Fibroblast of gingiva (primary cell): ENCODE results near the gene REV1.
A peak's percentile ranks its signal among the peaks of the same experiment; 100 is the strongest.
"Not testable (repeated sequence)": the region's sequence is repeated elsewhere in the genome, so short reads cannot be mapped to it uniquely, and the experiment has no call there.

Experiments
- DNase-seq: peaks from one replicate; pipeline ENCODE4 v3.0.0-alpha.2; 2011; ENCODE audit warnings: low read depth

The REV1 gene

DNA sequence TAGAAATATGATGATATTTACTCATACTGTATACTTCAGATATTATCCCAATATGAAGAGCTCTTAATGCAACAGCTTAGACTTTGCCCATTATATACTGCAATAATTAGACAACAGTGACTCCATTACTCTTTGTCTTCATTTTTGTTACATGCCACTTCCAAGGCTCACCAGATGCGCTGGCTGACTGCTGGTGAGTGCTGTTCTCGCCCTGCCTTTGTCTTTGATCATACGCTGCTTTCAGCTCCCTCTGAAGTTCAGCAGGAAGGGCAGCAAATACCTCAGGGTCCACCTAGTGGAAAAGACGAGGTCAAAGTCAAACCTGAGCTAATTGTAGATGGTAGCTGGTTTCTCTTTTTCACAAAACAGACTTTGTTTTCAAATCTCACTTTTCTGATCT lies 86.3 kb downstream of the REV1 start:
- DNase-seq = no peak

DNA sequence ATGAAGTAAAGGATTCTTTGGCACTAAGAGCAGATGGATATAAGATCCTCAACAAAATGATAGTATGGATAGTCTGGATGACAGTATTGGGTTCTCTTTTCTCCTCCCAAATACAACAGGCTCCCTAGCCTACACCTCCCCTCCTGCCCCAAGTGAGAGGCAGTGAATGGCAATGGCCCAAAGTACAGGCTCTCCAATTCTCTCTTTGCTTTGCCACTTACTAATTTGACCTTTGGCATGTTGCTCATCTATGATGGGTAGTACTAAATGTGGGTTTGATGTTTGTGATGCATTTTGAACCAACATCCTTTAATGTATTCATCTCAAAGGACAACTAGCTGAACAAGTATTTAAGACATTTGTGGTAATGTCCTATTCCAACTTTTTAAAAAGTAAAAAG lies 86.7 kb downstream of the REV1 start:
- DNase-seq = peak; percentile 15

DNA sequence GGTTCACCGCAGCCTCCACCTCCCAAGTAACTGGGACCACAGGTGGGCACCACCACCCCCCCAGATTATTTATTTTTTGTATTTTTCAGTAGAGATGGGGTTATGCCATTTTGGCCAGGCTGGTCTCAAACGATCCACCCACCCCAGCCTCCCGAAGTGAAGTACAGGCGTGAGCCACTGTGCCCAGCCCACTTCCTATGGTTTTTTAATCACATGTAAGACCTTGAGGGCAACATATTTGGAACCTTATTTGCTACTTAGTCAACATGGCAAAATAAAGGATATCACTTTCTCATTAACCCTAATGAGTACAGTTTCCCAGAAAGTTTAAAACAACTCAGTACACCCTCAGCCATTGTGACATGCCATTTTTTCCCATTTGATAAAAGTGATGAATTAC lies 88.0 kb downstream of the REV1 start:
- no peak for DNase-seq

DNA sequence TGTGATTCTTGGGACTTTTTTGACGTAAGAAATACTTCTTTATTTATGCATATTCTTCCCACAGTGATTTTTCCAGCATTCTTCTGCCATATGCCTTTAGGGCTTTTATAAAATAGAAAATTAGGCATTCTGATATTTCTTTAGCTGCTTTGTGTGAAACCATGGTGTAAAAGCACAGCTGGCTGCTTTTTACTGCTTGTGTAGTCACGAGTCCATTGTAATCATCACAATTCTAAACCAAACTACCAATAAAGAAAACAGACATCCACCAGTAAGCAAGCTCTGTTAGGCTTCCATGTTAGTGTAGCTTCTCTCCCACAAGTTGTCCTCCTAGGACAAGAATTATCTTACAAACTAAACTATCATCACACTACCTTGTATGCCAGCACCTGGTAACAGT lies 90.0 kb downstream of the REV1 start:
- no peak for DNase-seq

DNA sequence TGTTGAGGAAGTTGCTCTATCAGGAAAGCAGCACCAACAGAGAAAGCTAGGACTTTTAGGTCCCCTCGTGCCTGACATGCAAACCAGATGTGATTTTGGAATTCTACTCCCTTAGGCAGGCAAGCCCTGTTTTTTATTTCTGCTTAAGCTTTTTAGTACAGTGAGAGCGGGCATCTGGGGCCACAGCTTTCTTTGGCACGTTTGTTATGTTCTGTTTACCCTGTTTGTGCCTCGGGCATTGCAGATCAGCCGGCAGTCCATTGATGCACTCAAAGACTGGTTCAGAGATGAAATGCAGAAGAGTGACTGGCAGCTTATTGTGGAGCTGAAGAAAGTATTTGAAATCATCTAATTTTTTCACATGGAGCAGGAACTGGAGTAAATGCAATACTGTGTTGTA lies 90.8 kb downstream of the REV1 start:
- peak; percentile 70 for DNase-seq

DNA sequence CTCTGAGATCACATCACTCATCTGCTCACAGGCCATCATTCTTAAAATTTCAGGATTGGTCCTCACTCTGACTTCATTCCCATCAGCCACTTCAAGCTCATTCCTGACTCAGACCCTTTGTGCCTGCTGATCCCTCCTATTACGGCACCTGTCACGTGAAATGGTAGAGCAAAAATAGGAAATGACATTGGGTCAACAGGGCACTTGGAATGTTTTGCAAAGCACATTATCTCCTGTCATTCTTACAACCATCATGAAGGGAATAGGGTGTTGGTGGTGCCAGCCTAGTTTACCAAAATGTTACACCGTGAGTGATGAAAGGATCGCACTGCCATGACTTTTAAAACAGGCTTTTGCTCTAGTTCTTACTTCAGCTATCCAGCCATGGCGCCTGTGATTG lies 91.5 kb downstream of the REV1 start:
- no peak for DNase-seq

DNA sequence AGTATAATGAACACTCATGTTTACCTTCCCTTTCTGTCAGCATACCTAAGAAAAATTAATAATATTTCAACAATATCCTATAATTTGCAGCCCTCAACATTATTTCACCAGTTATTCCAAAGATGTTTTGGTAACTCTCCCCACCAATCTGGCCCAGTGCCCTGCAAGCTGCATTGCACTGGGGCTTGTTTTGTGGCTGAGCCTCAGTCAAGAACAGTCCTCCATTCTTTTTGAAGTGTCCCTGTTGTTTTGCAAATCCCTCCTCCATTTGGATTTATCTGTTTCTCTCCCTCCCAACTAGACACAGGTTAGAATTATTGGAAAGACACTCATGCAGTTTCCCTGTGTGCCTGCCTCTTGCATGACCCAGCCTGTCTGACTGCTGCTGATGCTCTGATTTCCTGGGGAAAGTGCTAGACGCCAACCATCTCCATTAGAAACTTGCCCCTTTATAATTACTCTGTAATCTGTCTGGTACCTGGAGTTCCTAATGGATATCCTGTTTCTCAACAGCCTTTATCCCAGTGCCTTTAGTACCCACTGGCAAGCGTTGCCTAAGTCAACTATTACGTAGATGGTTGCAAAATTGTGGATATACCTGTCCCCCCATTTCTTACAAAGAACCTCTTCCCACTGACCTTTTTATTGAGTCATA lies 92.4 kb downstream of the REV1 start:
- no peak for DNase-seq

DNA sequence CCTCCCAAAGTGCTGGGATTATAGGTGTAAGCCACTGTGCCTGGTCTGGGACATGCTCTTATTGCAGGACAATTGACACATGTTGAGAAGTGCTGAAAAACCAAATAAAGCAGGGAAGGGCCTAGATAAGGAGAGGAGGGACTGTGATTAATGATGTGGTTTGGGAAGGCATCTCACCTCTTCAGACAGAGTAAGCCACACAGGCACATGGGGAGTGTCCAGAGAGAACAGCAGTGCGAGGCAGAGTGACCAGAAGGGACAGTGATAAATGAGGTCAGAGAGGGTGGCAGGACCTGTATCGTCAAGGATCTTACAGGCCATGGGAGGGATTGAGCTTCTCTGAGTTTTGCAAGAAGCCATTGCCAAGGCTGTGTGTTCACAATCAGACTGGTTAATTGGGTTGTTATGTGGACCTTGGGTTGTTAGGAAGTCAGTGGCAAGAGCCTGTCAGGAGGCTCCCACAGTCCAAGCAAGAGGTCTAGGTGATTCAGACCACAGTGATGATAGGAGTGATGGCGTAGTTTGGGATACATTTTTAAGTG lies 94.2 kb downstream of the REV1 start:
- DNase-seq = no peak

DNA sequence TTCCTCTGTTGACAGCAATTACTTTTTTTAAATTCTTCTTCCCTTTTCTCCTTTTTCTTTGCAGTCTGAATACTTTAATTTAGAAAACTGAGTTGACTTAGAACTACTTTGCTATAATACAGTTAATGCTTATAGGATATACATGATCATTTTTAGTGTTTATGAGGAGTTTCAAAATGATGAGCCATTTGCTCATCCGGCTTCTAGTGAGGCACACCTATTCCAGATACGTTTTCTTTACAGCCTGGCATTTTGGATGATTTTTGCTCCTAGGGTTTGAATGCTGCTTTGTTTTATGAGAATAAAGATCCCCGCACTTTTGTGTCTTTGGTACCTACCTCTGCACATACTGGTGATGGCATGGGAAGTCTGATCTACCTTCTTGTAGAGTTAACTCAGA lies 99.9 kb downstream of the REV1 start:
- no peak for DNase-seq

DNA sequence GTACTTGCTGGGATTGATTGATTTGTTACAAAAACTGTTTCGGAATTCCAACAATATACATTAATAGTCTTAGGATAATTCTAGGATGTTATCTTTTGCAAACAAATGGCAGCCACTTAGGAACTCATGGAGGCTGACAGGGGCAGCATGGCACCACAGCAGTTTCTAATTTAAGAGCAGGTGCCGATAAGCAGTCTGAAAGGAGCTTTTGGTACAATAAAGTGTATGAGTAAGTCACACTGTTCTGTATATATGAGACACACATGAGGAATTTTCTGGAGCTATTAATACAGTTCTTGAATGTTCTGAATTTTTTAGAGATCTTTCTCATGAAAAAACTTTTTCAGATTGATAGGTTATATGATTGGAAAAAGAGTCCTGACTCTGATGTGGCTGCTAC lies 100.4 kb downstream of the REV1 start:
- DNase-seq = peak; percentile 21

DNA sequence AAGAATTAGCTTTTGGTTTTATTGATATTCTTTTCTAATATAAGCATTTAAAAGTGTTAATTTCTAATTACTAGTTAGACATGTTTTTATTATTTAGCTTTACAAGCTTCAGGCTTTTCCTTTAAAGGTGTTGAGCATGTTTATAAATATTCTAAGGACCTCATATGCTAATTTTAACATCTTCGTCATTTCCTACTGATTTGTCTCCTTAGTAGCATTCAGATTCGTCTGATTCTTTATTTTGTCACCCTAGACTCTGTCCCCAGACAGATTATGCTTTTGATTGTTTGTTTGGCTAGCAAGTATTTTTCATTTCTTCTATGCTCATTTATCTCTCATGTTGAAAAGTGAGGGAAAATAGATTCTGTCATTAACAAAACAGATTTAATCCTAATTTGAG lies 100.9 kb downstream of the REV1 start:
- DNase-seq = no peak

DNA sequence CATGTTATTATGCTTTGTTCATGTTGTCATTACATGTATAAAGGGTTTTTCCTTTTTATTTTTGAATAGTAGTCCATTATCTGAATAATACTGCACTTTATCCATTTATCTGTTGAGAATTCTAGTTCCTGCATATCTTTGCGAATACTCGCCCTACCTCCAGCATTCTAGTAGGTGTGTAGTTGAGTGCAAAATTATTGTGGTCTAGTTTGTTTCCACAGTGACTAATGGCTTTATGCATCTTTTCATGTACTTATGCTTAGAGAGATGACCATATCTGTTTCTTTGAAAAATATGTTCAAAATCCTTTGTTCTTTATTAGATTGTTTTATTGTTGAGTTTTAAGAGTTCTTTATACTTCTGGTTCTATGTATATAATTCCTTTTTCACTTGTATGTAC lies 103.8 kb downstream of the REV1 start:
- no peak for DNase-seq

DNA sequence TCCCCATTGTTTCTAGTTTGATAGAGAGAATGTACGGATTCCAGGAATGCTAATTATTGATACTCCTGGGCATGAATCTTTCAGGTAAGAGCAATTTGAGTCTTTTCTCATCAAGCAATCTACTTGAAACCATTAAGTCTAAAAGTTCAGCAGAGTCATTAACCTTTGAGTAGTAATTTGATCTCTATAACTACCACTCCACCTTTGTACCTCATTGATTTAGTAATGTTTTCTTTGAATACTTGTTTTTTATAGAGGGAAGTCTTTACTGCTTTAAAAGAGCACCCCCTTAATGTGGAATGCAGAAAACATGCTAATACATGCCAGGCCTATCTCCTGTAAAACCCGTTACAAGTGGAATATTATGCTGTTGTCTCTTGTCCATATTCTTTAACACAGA lies 107.7 kb downstream of the REV1 start:
- no peak for DNase-seq

DNA sequence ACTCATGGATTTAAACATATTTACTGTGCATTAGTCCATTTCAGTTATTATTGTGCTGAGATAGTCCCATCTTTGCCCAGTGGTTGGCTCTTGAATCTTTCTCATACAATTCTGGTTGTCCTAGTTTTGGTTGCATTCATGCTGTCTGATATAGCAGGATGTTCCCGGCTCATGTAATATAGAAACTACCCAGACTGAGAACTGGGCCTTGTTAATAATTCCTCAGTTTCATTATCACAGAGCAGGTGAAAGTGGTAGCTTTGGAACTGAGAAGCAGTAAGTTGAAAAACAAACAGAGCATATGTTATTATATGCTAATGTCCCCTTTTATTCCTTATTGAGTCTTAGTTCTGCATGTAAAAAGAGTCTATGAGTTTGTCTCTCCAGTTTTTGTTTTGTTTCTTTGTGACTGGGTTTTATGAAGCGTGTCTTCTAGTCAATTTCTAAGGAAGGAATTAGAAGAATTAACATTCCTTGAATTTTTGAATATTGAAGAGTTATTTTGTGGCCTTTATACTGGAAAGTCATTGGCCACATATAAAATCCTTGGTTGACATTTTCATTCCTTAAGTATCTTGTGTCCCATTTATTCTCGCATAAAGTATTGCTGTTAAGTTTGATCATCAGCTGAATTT lies 109.3 kb downstream of the REV1 start:
- no peak for DNase-seq

DNA sequence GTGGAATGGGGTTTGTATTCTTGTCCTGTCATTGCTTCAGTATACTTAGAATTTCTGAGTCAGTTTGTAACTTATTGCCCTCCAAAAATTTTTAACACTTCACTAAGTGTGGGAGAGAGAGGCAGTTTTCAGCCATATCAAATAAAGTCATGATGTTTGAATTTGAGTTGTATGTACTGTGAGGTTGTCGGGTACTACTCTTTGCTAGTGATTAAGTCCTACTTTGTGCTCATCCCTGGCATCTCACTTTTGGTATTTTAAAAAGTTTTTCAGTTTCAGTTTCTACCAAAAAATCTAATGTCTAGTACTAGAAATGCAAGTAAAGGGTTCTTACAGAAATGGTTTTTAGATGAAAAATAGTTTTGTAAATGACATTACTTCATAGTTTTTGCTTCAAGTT lies 111.9 kb downstream of the REV1 start:
- DNase-seq = no peak

DNA sequence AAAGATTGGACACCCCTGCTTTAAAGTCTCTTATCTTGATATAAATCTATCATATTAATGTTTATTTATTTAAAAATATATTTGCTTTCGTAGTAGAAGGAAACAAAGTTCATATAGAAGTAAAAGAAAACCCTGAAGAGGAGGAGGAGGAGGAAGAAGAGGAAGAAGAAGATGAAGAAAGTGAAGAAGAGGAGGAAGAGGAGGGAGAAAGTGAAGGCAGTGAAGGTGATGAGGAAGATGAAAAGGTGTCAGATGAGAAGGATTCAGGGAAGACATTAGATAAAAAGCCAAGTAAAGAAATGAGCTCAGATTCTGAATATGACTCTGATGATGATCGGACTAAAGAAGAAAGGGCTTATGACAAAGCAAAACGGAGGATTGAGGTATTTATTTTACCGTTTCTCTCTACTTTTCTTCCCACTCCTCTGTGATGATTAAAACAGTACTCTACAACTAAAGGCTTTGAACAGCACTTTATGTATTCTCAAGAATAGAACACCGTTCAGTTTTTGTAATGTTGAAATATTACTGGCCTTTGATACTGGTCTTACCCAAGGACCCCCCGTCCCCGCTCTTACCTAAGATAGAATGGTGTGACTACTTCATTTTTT lies 113.5 kb downstream of the REV1 start:
- DNase-seq = no peak

DNA sequence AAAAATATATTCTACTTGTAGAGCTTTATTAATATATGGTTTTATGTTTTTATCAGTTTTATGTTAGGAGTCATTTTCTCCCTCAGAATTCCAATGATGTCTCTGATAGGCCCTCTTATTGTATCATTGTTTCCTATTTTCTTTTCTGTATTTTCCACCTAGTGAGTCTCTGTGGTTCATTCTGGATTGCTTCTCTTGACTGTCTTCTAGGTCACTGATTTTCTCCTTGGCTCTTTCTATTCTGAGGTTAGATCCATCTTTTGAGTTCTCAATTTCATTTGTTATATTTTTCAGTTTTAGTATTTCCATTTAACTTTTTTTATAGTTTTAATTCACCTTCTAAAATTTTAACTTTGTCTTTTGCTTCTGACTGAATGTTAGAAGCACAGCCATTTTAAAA lies 115.1 kb downstream of the REV1 start:
- DNase-seq = no peak

DNA sequence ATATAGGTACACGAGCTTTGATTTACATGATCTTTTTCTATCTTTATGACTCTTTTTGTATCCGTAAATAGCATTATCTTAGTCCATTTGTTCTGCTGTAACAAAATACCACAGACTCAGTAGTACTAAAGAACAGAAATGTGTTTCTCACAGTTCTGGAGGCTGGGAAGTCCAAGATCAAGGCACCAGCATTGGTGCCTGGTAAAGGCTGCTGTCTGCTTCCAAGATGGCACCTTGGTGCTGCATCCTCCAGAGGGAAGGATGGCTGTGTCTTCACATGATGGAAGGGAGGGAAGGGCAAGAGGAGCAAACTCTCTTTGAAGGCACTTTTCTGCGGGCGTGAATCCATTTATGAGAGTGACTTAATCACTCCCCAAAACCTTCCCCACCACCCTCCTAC lies 116.7 kb downstream of the REV1 start:
- no peak for DNase-seq

DNA sequence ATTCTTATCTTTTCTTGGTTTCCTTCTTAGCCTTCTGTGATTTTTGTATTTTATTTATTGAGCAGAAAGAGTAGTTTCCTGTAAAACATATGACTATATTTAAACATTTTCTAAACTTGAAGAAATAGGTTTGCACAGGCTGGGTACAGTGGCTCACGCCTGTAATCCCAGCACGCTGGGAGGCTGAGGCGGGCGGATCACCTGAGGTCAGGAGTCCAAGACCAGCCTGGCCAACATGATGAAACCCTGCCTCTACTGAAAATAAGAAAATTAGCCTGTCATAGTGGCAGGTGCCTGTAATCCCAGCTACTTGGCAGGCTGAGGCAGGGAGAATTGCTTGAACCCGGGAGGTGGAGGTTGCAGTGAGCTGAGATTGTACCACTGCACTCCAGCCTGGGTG lies 121.0 kb downstream of the REV1 start:
- not testable (repeated sequence) for DNase-seq

DNA sequence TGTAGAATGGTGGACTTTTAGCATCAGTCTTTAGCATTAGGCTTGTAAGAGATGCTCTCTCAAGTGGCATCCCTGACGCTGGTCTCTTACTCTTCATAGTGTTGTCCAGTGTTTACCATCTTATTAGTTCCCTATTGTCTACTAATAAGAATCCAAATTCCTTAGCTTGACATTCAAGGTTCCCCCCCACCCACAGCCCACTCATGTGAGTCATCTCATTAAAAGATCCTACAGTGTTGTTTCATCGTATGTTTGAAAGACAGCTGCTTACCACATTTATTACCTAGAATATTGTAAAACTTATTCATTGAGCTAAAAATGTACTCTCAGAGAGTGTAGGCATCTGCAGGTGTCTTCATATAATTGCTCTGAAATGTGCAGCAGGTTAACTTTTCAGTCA lies 124.2 kb downstream of the REV1 start:
- no peak for DNase-seq

DNA sequence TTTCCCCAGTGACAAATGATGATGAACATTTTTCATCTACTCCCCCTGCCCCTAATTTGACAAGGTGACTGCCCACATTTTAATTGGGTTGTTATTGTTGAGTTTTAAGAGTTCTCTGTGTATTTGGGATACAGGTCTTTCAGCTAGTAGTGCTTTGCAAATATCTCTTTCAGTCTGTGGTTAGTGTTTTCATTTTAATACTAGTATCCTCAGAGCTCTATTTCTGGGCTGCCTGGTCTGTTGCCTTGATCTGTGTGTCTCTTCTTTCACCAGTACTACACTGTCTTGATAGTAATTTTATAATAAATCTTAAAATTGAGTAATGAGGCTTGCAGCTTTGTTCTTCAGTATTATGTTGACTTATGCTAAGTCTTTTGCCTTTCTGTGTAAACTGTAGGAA lies 133.0 kb downstream of the REV1 start:
- DNase-seq = no peak

DNA sequence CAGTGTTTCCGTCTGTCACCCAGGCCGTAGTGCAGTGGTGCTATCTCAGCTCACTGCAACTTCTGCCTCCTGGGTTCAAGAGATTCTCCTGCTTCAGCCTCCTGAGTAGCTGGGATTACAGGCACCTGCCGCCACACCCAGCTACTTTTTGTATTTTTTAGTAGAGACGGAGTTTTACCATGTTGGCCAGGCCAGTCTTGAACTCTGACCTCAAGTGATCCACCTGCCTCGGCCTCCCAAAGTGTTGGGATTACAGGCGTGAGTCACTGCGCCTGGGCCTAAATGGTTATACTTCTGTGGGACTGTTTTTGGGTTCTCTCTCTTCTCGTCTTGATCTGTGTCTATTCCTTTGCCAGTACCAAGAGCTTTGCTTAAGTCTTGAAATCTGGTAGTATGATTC lies 135.0 kb downstream of the REV1 start:
- DNase-seq = not testable (repeated sequence)

DNA sequence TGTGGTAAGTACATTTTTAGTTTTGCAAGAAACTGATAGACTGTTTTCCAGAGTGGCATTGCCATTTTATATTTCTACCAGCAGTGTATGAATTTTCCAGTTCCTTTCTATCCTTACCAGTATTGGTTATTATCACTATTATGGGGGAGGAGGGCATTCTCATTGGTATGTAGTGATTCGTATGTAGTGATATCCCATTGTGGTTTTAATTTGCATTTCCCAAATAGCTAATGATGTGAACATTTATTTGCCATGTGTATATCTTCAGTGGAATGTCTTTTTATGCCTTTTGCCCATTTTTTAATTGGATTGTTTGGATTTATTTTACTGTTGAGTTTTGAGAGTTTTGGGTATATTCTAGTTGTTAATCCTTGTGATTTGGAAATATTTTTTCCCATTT lies 135.7 kb downstream of the REV1 start:
- DNase-seq = peak; percentile 17
